ENCODE results near the gene LGALSL.

LGALSL gene

GRCh38 chr2:64492272-64492671 lies 38.3 kb downstream of the LGALSL start:
- no peak for DNase-seq (ENCODE audit: low read depth in 2 of 3, low spot score in 2 of 3)

DNA sequence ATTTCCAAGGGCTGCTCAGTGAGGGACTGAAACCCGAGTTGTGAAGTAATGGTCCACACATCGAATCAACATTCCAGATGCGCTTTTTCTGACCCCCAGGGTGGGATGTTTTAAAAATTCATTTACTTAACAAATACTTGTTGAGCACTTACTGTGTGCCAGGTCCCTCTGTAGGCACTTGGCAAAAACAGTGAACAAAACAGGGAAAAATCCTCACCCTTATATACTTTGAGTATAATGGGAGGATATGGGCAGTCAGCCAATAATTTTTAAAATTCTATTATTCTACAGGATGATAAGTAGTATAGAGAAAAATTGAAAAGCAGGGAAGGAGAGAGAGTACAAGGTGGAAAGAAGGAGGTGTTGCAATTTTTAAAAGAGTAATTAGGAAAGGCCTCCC lies 38.9 kb downstream of the LGALSL start:
- no peak for DNase-seq (ENCODE audit: low read depth in 2 of 3, low spot score in 2 of 3)

DNA sequence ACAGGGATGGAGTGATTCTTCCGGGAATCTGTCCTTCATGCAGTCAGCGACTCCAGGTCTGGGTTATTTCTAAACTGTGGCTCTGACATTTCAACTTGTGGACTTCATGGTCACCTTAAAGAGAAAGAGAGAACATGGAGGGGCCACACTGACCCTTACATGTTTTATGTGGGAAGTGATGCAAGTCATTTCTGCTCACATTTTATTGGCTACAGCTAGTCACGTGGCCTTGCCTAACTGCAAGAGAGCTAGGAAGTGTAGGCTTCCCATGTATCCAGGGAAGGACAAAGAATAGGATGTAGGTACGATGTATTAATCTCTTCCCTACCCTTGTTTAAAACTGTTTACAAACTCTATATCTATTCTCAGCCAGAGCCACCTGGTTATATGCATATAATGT lies 39.8 kb downstream of the LGALSL start:
- no peak for DNase-seq (ENCODE audit: low read depth in 2 of 3, low spot score in 2 of 3)

DNA sequence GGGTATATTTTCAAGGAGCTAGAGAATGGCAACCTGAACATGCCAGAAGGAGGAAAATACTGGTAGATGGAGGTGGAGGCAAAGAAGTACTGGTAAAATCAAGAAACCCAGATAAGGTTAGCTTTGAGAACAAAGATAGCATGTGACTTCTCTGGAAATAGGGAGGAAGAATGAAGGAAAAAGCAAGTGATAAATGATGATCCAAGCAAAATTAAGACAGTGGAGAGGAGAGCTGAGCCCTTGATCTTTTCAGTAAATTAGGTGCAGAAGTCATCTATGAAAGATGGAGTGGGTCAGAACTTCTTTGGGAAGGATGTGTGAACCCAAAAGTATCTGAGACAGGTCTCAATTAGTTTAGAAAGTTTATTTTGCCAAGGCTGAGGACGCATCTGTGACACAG lies 44.5 kb downstream of the LGALSL start:
- no peak for DNase-seq (ENCODE audit: low read depth in 2 of 3, low spot score in 2 of 3)

- no peak for DNase-seq (ENCODE audit: low read depth in 2 of 3, low spot score in 2 of 3)
These were observed 46.6 kb downstream of the LGALSL start for GRCh38 chr2:64500549-64500948.

DNA sequence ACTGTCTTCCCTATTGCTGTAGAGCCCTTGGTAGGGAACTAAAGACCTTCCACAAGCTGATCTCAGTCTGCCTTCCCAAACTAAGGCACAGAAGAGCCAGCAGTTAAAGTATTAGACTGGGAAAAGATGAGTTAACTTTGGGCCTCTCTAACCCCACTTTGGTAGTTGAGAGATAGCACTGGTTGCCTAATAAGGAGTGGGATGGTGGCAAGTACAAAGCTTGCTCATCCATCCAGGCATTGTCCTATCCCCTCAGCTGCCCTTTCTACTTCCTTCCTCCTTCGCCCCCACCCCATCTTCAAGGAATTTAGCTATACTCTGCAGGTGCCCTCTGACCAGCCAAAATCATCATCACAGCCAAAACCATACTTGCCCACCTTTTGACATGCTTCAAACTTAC lies 48.0 kb downstream of the LGALSL start:
- no peak for DNase-seq (ENCODE audit: low read depth in 2 of 3, low spot score in 2 of 3)

DNA sequence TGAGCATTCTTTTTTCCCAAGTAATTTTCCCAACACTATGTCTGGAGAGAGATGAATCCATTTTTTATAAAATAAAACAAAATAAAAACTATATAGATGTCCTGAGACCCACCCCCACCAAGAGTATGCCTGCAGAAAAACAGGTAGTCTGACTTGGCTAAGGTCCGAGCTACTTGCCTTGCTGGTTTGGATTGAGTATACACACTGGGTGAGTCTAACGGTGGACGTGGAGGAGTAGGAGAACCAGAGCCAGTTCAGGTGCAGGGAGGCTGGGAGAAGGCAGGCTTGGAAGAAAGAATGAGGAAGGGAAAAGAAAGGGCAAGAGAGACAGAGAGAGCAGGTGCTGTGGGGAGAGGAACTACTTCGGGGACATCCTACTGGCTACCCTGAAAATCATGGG lies 48.9 kb downstream of the LGALSL start:
- DNase-seq (ENCODE audit: low read depth in 2 of 3, low spot score in 2 of 3): no peak

- DNase-seq (ENCODE audit: low read depth in 2 of 3, low spot score in 2 of 3): no peak
These were observed 51.1 kb downstream of the LGALSL start for GRCh38 chr2:64504774-64505720.

- DNase-seq (ENCODE audit: low read depth in 2 of 3, low spot score in 2 of 3): no peak
These were observed 52.7 kb downstream of the LGALSL start for GRCh38 chr2:64506686-64507085.

Measured in activated CD8-positive, alpha-beta memory T cell treated with anti-CD3 and anti-CD28 coated beads for 48 hours (primary cell).